Osteoblast (primary cell): ENCODE data around the gene FGF14. TPM values are rescaled to one million over a fixed set of nuclear protein-coding genes. Genes with fewer than 3 reads are reported as not detected.

Experiments used
- DNase-seq: peaks from one replicate; pipeline ENCODE4 v3.0.0; 2011; ENCODE audit warnings: low spot score, mixed read lengths; ENCODE audit not compliant: insufficient read length; ENCODE audit errors: missing footprints
- H2AFZ ChIP-seq: 2 replicates; pipeline ENCODE4 v1.6.0; 2011; ENCODE audit warnings: mild to moderate bottlenecking, low read length
- H3K27ac ChIP-seq: 2 replicates; pipeline ENCODE4 v1.5.1; 2011; ENCODE audit warnings: mild to moderate bottlenecking, low read depth, low read length, moderate library complexity
- H3K27me3 ChIP-seq: 2 replicates; pipeline ENCODE4 v1.6.0; 2012; ENCODE audit warnings: mild to moderate bottlenecking, control low read depth, inconsistent platforms, low read length, moderate library complexity; ENCODE audit not compliant: insufficient read depth
- H3K36me3 ChIP-seq: 2 replicates; pipeline ENCODE4 v1.5.1; 2011; ENCODE audit warnings: mild to moderate bottlenecking, low read length, control low read depth, moderate library complexity; ENCODE audit not compliant: insufficient read depth
- H3K4me1 ChIP-seq: 2 replicates; pipeline ENCODE4 v1.5.1; 2011; ENCODE audit warnings: mild to moderate bottlenecking, low read length, control low read depth, moderate library complexity; ENCODE audit not compliant: insufficient read depth
- H3K4me2 ChIP-seq: 2 replicates; pipeline ENCODE4 v1.6.0; 2011; ENCODE audit warnings: mild to moderate bottlenecking, low read length; ENCODE audit not compliant: insufficient read depth
- H3K4me3 ChIP-seq: fragments of 200-600 bp; sonication (generic); 3 replicates; pipeline ENCODE4 v1.5.1; 2012; ENCODE audit warnings: mild to moderate bottlenecking, low read length, inconsistent platforms; ENCODE audit not compliant: insufficient read depth
- H3K79me2 ChIP-seq: 2 replicates; pipeline ENCODE4 v1.6.0; 2012; ENCODE audit warnings: mild to moderate bottlenecking, low read length, control low read depth, inconsistent platforms; ENCODE audit not compliant: insufficient read depth
- H3K9me3 ChIP-seq: 2 replicates; pipeline ENCODE4 v1.5.1; 2011; ENCODE audit warnings: low read depth, low read length, control low read depth
- H4K20me1 ChIP-seq: 2 replicates; pipeline ENCODE4 v1.6.0; 2012; ENCODE audit warnings: mild to moderate bottlenecking, low read length, control low read depth; ENCODE audit not compliant: insufficient read depth
- total RNA-seq: library from RNA; depleted of rRNA; stranded (reverse); fragments of >200 nt; gene quantifications from 2 replicates; pipeline ENCODE4 v1.2.3, GENCODE V29; 2012
- TF ChIP-seq, protein P1 (sequence below): IDR thresholded peaks from 2 replicates; pipeline ENCODE4 v1.5.1; 2011; ENCODE audit warnings: mild to moderate bottlenecking, low read depth, low read length, moderate library complexity; ENCODE audit errors: extremely low read depth

Gene FGF14
- total RNA-seq, 1 donor = under 0.01 TPM

DNA sequence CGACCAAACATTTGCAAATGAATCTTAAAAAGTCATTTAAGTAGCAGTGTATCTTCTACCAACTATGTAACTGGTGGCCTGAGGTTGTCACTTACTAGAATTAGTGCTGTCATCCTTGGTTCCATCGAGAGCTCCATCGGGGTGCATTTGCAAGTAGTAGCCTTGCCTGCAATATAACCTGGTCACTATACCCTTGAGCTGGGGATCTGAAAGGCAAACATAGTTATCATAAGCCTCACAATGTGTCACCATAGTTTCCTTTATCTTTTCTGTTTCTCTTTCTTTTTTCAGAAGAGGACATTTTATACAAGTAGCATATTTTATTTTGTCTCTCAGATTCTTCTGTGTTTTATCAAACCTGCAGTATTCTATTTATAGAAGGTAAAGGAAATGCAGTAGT lies 526.8 kb downstream of the FGF14 start:
- Histone ChIP-seq H4K20me1 (no peaks in the 10 kb centered on the region), H3K9me3 (no peaks in the 10 kb centered on the region), H3K4me2 (no peak overlapping the region), H3K79me2 (no peaks in the 10 kb centered on the region), H3K27ac (no peak overlapping the region), H3K27me3 (no peaks in the 10 kb centered on the region), H3K36me3 (no peaks in the 10 kb centered on the region), H2AFZ (no peak overlapping the region), H3K4me3 (no peak overlapping the region), H3K4me1 (no peaks in the 10 kb centered on the region)
- TF ChIP-seq, protein P1, sequence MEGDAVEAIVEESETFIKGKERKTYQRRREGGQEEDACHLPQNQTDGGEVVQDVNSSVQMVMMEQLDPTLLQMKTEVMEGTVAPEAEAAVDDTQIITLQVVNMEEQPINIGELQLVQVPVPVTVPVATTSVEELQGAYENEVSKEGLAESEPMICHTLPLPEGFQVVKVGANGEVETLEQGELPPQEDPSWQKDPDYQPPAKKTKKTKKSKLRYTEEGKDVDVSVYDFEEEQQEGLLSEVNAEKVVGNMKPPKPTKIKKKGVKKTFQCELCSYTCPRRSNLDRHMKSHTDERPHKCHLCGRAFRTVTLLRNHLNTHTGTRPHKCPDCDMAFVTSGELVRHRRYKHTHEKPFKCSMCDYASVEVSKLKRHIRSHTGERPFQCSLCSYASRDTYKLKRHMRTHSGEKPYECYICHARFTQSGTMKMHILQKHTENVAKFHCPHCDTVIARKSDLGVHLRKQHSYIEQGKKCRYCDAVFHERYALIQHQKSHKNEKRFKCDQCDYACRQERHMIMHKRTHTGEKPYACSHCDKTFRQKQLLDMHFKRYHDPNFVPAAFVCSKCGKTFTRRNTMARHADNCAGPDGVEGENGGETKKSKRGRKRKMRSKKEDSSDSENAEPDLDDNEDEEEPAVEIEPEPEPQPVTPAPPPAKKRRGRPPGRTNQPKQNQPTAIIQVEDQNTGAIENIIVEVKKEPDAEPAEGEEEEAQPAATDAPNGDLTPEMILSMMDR = no peak
- DNase-seq = no peak

- Histone ChIP-seq H3K9me3 (no peaks in the 10 kb centered on the region), H2AFZ (no peak overlapping the region), H3K27me3 (no peaks in the 10 kb centered on the region), H3K79me2 (no peaks in the 10 kb centered on the region), H3K4me1 (no peaks in the 10 kb centered on the region), H3K36me3 (no peaks in the 10 kb centered on the region), H4K20me1 (no peaks in the 10 kb centered on the region), H3K4me2 (no peak overlapping the region), H3K4me3 (no peak overlapping the region), H3K27ac (no peak overlapping the region)
- TF ChIP-seq, protein P1 = no peak
- DNase-seq = no peak
Observed at GRCh38 chr13:101869553-101869952, 532.3 kb downstream of the FGF14 start.

- Histone ChIP-seq H3K4me1 (no peaks in the 10 kb centered on the region), H2AFZ (no peak overlapping the region), H3K4me2 (no peak overlapping the region), H3K79me2 (no peaks in the 10 kb centered on the region), H3K27ac (no peak overlapping the region), H3K36me3 (no peaks in the 10 kb centered on the region), H3K27me3 (no peaks in the 10 kb centered on the region), H4K20me1 (no peaks in the 10 kb centered on the region), H3K4me3 (no peak overlapping the region), H3K9me3 (no peaks in the 10 kb centered on the region)
- TF ChIP-seq, protein P1 = no peak
- DNase-seq = no peak
Observed at GRCh38 chr13:101868585-101869469, 533.0 kb downstream of the FGF14 start.

GRCh38 chr13:101866889-101867581 lies 534.8 kb downstream of the FGF14 start:
- H3K27ac ChIP-seq = no peak overlapping the region
- H2AFZ ChIP-seq = no peak overlapping the region
- no peaks in the 10 kb centered on the region for H3K79me2 ChIP-seq
- H4K20me1 ChIP-seq = no peaks in the 10 kb centered on the region
- H3K4me2 ChIP-seq = no peak overlapping the region
- DNase-seq = no peak
- H3K4me1 ChIP-seq = no peaks in the 10 kb centered on the region
- no peaks in the 10 kb centered on the region for H3K36me3 ChIP-seq
- H3K9me3 ChIP-seq = no peaks in the 10 kb centered on the region
- H3K4me3 ChIP-seq = no peak overlapping the region
- TF ChIP-seq, protein P1 = no peak
- no peaks in the 10 kb centered on the region for H3K27me3 ChIP-seq
